Keratinocyte (primary cell): ENCODE results near the gene EDNRA.

Experiments
- EZH2 ChIP-seq: IDR thresholded peaks from one replicate; pipeline ENCODE4 v1.6.1; 2012; ENCODE audit warnings: inconsistent platforms, mild to moderate bottlenecking, low read length, moderate library complexity
- TF ChIP-seq, protein P1 (sequence below), 3 experiments: IDR thresholded peaks in 1 of 3; conservative IDR thresholded peaks in 1 of 3; optimal IDR thresholded peaks in 1 of 3; 2 replicates in 2 of 3; 3 replicates in 1 of 3; pipeline versions ENCODE3 to v1.5.1; 2011; ENCODE audit warnings: low read length in 3 of 3, mild to moderate bottlenecking in 3 of 3, moderate library complexity in 2 of 3, control low read depth in 1 of 3, inconsistent platforms in 1 of 3; ENCODE audit not compliant: insufficient read depth in 2 of 3; ENCODE audit errors: extremely low read depth in 1 of 3

GRCh38 chr4:147525494-147526271 is 44.8 kb downstream of the EDNRA start:
- no peak for TF ChIP-seq EZH2
- TF ChIP-seq, protein P1, sequence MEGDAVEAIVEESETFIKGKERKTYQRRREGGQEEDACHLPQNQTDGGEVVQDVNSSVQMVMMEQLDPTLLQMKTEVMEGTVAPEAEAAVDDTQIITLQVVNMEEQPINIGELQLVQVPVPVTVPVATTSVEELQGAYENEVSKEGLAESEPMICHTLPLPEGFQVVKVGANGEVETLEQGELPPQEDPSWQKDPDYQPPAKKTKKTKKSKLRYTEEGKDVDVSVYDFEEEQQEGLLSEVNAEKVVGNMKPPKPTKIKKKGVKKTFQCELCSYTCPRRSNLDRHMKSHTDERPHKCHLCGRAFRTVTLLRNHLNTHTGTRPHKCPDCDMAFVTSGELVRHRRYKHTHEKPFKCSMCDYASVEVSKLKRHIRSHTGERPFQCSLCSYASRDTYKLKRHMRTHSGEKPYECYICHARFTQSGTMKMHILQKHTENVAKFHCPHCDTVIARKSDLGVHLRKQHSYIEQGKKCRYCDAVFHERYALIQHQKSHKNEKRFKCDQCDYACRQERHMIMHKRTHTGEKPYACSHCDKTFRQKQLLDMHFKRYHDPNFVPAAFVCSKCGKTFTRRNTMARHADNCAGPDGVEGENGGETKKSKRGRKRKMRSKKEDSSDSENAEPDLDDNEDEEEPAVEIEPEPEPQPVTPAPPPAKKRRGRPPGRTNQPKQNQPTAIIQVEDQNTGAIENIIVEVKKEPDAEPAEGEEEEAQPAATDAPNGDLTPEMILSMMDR (optimal IDR thresholded peaks at IDR 0.05 in 1 of 3, IDR thresholded peaks at IDR 0.05 in 1 of 3, conservative IDR thresholded peaks at IDR 0.05 in 1 of 3; ENCODE audit: extremely low read depth in 1 of 3, insufficient read depth in 2 of 3, low read length in 3 of 3): no peak
